Measurements from ENCODE around the gene SIVA1. TPM values are rescaled to one million over a fixed set of nuclear protein-coding genes. Genes with fewer than 3 reads are reported as not detected.

SIVA1 gene
- total RNA-seq, 3 donors from 2014 or later (not counting 1 experiment from before 2014, with no cell fraction given), result 59.7 to 74.8 (median 59.8) TPM

DNA sequence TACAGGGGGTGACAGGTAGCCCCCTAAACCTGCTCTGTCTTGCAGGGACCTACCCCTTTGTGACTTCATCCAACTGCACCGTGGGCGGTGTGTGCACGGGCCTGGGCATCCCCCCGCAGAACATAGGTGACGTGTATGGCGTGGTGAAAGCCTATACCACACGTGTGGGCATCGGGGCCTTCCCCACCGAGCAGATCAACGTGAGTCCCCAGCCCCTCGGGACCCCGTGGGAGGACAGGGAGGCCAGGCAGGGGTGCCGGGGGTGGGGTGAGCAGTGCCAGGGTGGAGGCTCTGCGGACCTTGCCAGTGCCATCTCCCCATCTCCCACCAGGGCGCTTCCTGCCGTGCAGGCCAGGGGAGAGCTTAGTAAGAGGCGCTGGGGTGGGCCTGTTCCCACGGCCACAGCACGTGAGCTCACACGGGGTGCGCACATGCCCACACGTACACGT lies 11.1 kb upstream of the SIVA1 start:
- 87% methylated on average over 23 of the region's 23 CpGs for WGBS (ENCODE audit: insufficient coverage)
- intact Hi-C loops (cut with micrococcal nuclease), result no loop called here
- Histone ChIP-seq H3K4me1 (ENCODE audit: control insufficient read depth, insufficient read depth, low read length) (no peaks in the 10 kb centered on the region), H3K36me3 (ENCODE audit: control insufficient read depth, insufficient read depth, low read length) (no peaks in the 10 kb centered on the region), H3K27ac (ENCODE audit: low read length) (no peak overlapping the region), H3K27me3 (ENCODE audit: control insufficient read depth, insufficient read depth, low read length) (no peaks in the 10 kb centered on the region), H3K9me3 (ENCODE audit: control insufficient read depth, insufficient read depth, low read length) (no peaks in the 10 kb centered on the region), H3K4me3 (ENCODE audit: low read length) (no peak overlapping the region)
- TF ChIP-seq, protein P1, sequence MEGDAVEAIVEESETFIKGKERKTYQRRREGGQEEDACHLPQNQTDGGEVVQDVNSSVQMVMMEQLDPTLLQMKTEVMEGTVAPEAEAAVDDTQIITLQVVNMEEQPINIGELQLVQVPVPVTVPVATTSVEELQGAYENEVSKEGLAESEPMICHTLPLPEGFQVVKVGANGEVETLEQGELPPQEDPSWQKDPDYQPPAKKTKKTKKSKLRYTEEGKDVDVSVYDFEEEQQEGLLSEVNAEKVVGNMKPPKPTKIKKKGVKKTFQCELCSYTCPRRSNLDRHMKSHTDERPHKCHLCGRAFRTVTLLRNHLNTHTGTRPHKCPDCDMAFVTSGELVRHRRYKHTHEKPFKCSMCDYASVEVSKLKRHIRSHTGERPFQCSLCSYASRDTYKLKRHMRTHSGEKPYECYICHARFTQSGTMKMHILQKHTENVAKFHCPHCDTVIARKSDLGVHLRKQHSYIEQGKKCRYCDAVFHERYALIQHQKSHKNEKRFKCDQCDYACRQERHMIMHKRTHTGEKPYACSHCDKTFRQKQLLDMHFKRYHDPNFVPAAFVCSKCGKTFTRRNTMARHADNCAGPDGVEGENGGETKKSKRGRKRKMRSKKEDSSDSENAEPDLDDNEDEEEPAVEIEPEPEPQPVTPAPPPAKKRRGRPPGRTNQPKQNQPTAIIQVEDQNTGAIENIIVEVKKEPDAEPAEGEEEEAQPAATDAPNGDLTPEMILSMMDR (IDR thresholded peaks at IDR 0.05), result no peak
- Mint-ChIP-seq H3K4me3 (no peak overlapping the region), H3K36me3 (no peaks in the 10 kb centered on the region), H3K4me1 (no peaks in the 10 kb centered on the region), H3K27me3 (ENCODE audit: low read depth in 2 of 2) (no peaks in the 10 kb centered on the region), H3K9me3 (no peaks in the 10 kb centered on the region), H3K27ac (no peak overlapping the region)
- ATAC-seq, result no peak
- no peak for DNase-seq

DNA sequence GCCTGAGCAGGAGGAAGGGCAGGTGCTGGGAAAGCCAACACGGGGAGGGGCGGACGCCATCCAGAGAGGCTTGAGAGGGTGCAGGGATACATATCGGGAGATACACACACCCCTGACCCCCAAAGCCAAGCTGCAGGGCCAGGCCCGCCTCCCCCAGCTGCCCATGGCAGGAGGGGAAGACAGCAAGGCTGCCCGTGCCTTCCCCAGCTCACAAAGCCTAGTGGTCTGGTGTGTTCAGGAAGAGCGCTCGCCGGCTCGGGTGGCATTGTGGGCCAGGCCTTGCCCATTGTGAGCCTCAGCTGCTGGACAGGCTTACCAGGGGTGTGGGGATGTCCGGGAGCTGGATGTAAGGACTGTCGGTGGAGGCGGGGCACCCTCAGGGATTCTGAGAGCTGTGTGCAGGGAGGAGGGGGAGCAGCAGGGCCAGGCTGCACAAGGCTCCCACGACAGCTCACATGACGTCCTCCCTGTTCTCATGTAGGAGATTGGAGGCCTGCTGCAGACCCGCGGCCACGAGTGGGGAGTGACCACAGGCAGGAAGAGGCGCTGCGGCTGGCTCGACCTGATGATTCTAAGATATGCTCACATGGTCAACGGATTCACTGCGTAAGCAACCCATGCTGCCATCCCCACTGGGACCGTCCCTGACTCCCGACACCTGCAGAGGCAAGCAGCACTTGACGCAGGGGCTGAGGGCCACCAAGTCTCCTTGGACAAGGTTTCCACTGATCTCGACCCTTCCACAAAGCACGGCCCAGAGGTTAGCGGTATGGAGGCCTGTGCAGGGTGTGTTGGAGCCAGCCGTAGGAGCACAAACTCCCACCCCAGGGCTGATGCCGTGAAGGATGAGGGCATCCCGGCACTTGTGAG lies 10.1 kb upstream of the SIVA1 start:
- WGBS (ENCODE audit: insufficient coverage), result 90% methylated on average over 32 of the region's 32 CpGs
- Mint-ChIP-seq H3K9me3 (no peaks in the 10 kb centered on the region), H3K4me3 (no peak overlapping the region), H3K27me3 (ENCODE audit: low read depth in 2 of 2) (no peaks in the 10 kb centered on the region), H3K36me3 (no peaks in the 10 kb centered on the region), H3K27ac (no peak overlapping the region), H3K4me1 (no peaks in the 10 kb centered on the region)
- H3K9me3 ChIP-seq (ENCODE audit: control insufficient read depth, insufficient read depth, low read length), result no peaks in the 10 kb centered on the region
- H3K4me3 ChIP-seq (ENCODE audit: low read length), result no peak overlapping the region
- no peaks in the 10 kb centered on the region for H3K27me3 ChIP-seq (ENCODE audit: control insufficient read depth, insufficient read depth, low read length)
- no peak overlapping the region for H3K27ac ChIP-seq (ENCODE audit: low read length)
- no peaks in the 10 kb centered on the region for H3K36me3 ChIP-seq (ENCODE audit: control insufficient read depth, insufficient read depth, low read length)
- TF ChIP-seq, protein P1 (IDR thresholded peaks at IDR 0.05), result no peak
- intact Hi-C loops (cut with micrococcal nuclease), result no loop called here
- DNase-seq (no peak), ATAC-seq (no peak)
- no peaks in the 10 kb centered on the region for H3K4me1 ChIP-seq (ENCODE audit: control insufficient read depth, insufficient read depth, low read length)

DNA sequence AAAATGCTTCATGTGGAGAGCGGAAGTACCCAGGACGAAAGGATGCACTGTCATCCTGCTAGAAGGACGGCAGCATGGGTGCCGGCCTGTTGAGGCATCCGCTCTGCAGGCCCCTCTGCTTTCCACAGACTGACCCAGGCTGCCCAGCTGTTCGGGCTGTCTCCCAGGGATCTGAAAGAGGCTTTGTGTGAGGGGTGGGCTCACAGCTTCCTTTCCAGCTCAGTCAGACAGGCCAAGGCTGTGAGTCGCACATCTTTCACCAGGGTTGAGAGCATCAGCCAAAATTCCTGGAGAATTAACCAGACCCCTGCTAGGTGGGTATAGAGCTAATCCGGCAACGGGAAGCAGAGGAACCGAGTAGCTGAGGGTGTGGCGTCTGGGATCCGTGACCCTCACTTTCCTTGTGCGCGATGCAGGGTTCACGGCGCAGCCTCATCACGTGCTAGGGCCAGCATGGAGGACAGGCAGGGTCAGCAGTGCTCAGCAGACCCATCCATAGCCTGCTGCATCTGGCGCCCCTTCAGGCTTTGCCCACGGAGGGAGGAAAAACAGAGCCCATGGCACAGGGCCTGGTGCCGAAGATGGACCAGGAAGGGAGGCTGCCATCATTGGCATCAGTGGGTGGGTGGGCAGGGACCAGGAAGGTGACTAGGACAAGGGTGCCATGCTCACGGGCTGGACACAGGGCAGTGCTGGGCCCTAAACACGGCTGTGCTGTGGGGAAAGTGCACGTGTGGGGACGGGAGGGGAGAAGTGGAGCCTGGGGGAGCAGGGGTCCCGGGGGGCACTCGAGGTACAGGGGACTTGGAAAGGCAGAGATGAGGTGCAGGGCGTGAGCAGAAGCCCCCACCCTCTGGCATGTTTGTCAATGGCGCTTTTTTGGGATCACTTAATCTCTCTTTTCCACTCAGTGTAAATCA lies 9.2 kb upstream of the SIVA1 start:
- WGBS (ENCODE audit: insufficient coverage), result 87% methylated on average over 28 of the region's 28 CpGs
- Mint-ChIP-seq H3K4me1 (no peaks in the 10 kb centered on the region), H3K27me3 (ENCODE audit: low read depth in 2 of 2) (no peaks in the 10 kb centered on the region), H3K9me3 (no peaks in the 10 kb centered on the region), H3K27ac (no peak overlapping the region), H3K36me3 (no peaks in the 10 kb centered on the region), H3K4me3 (no peak overlapping the region)
- intact Hi-C loops (cut with micrococcal nuclease), result no loop called here
- TF ChIP-seq, protein P1 (IDR thresholded peaks at IDR 0.05), result no peak
- Histone ChIP-seq H3K27ac (ENCODE audit: low read length) (no peak overlapping the region), H3K9me3 (ENCODE audit: control insufficient read depth, insufficient read depth, low read length) (no peaks in the 10 kb centered on the region), H3K4me1 (ENCODE audit: control insufficient read depth, insufficient read depth, low read length) (no peaks in the 10 kb centered on the region), H3K4me3 (ENCODE audit: low read length) (no peak overlapping the region), H3K36me3 (ENCODE audit: control insufficient read depth, insufficient read depth, low read length) (no peaks in the 10 kb centered on the region), H3K27me3 (ENCODE audit: control insufficient read depth, insufficient read depth, low read length) (no peaks in the 10 kb centered on the region)
- ATAC-seq (no peak), DNase-seq (no peak)
